ENCODE results near the gene DIRAS1.

The DIRAS1 gene, protein sequence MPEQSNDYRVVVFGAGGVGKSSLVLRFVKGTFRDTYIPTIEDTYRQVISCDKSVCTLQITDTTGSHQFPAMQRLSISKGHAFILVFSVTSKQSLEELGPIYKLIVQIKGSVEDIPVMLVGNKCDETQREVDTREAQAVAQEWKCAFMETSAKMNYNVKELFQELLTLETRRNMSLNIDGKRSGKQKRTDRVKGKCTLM

DNA sequence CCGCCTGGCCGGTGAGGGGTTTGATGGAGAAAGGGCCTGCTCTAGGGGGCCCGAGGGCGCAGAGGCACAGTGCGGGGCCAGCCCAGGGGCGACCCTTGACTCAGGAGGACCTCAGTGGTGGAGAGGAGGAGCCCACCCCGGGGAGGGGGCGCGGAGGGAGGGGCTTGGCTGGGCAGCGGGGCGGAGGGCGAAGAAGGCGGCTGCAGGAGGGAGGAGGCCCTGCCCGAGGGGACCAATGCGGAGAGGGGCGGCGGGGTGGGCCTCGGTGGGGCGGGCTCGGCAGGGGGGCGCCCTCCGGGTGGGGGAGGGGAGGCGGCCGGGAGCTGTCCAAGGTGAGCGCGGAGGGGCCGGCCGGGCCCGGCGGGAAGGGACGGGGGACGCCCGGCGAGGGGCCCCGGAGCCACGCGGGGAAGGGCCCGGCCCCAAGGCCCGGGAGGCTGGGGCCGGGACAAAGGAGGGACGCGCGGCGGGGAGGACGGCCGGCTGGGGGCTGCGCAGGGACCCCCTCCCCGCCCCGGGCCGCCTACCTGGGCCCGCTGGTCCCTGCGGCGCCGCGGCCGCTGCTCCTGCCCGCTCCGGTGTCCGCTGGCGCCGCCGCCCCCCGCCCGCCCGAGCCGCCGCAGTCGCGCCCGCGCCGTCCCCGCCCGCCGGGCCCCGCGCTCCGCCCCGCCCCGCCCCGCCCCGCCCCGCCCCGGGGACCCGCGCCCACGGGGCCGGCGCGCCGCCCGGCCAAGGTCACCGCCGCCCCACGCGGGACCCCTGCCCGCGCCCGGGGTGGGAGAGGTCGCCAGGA is at the start of gene DIRAS1:
TSS of gene DIRAS1 (minus strand) at position 596 of the 793 bp plus-strand sequence. CDS start 3,566 bp downstream, outside the sequence.
- DNase-seq, result no peak

DNA sequence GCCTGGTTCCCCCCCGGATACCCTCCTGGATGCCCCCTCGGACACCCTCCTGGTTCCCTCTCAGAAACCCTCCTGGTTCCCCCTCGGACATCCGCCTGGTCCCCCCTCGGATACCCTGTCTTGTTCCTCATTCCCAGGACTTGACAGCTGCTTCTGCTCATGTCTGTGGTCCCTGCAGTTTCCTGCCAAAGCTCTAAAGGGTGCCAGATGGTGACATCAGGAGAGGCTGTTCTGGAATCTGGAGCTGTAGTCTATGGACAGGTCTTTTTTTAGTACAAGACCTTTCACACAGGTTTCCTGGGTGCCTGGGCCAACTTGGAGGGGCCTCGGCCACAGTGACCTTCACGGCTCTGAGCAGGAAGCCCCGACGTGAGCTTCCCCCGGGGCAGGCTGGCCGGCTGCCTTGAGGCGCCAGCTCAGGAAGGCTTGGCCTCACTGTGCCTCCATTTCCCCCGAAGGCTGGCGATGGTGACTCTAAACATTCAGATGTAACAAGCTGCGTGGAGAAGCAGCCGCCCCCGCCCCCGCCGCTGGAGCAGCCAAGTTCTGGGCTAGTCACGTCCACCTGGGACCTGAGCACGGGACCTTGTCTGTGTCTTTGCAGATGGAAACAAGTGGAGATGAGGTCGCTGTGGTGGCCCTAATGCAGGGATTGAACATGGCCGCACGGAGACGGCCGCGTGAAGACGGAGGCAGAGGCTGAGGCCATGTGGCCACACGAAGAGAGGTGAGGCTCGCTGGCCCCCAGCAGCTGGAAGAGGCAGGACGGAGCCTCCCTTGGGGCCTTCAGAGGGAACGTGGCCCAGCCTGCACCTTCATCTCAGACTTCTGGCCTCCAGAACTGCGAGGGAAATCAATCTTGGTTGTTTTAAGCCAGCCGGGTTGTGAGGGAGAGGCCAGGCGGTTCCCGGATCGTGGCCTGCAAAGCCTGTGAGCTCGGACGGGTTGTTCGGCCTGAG is 49.2 kb upstream of the DIRAS1 start:
- no peak for DNase-seq

GRCh38 chr19:2769218-2769617 is 48.0 kb upstream of the DIRAS1 start:
- no peak for DNase-seq

DNA sequence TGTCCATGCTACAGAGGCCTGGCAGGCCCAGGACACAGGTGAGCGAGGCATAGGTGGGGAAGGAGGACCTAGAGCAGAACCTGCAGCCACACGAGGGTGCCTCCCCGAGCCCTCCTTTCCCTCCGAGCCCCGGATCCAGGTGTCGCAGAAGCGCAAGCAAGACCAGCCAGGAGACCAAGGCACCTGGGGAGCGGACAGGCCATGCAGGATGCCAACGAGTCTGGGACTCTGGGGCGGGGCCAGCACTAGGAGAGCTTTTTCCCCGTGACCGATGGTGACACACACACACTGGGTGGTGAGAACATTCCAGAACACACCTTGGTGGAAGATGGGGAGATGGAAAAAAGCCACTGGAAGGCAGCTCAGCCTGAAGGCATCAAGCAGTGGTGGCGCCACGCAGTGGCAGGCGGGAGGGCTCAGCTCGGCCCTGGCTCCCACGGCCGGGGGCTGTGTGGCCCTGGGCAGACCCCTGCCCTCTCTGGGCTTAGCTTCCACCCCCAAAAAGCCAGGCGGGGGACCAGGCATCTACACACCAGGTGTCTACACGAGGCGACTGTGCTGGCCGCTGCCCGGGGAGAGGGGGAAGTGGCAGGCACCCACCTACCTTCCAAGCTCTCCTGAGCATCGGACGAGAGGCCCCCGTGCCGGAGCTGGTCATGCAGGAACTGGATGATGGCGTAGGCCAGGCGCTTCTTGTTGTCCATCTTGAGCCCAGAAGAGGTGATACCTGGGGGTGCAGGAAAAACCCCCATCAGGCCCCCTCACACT is 47.4 kb upstream of the DIRAS1 start:
- no peak for DNase-seq

- DNase-seq, result no peak
Observed at GRCh38 chr19:2767688-2768087, 46.5 kb upstream of the DIRAS1 start.

DNA sequence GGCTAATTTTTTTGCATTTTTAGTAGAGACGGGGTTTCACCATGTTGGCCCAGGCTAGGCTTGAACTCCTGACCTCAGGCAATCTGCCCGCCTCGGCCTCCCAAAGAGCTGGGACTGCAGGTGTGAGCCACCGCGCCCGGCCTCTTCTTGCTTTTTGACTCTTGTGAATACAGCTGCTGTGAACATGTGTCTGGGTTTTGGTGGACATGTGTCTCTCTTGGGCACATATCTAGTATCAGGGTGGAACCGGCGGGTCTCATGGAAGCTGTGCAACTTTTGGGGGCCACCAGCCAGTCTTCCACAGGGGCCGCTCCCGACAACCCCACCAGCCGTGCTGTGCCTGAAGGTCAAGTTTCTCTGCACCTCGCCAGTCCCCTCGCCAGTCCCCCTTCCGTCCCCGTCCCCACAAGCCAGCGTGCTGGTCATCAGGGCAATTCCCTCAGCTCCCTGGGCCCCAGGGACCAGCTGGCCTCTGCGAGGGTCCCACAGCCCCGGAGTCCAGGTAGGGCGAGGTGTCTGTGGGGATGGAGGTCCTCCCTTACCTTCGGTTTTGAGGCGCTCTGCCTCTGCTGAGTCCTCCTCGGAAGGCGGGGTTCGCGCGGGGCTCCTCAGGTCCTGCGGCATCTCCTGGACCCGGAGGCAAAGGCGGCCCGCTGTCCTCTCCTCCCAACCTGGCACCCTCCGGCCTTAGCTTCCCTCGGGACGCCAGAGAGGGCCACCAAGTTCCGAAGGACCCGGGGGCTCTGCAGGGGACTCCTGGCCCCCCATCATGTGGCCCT is 45.6 kb upstream of the DIRAS1 start:
- DNase-seq, result no peak

DNA sequence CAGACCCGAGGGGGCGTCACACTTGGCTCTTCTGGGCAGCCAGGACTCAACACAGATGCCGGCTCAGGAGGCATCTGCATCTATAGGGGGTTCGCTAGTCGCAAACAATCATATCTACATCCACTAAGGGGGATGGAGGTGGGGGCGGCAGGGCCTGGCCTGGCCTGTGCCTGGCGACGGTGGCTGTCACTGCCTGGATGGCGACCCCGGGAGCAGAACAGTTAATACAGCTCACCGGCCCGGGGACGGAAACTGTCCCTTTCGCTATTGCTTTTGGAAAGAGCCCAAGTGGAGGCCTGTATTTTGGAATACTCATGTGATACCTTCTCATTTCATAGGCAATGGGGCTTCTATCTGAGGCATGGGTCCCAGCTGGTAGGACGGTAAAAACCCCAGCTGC is 44.2 kb upstream of the DIRAS1 start:
- DNase-seq, result no peak

GRCh38 chr19:2764945-2765344 is 43.8 kb upstream of the DIRAS1 start:
- DNase-seq, result no peak

DNA sequence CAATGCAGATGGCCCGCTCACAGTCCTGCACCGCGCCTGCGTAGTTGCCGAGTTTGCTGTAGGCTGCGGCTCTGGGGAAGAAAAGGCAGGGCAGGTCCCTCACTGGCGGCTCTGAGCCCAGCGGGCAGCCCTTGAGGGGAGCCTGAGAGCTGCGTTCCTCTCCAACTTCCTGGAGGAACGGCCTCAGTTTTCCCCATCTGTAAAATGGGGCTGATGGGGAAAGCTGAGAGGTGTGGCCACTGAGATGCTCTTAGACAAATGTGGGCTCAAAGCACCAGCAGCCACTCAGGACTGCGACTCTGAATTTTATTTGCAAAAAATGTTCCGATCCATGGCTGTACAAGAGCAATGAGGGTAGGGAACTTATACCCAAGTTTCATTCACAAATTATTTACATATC is 42.5 kb upstream of the DIRAS1 start:
- no peak for DNase-seq

- DNase-seq, result no peak
Observed at GRCh38 chr19:2762783-2763496, 41.8 kb upstream of the DIRAS1 start.

DNA sequence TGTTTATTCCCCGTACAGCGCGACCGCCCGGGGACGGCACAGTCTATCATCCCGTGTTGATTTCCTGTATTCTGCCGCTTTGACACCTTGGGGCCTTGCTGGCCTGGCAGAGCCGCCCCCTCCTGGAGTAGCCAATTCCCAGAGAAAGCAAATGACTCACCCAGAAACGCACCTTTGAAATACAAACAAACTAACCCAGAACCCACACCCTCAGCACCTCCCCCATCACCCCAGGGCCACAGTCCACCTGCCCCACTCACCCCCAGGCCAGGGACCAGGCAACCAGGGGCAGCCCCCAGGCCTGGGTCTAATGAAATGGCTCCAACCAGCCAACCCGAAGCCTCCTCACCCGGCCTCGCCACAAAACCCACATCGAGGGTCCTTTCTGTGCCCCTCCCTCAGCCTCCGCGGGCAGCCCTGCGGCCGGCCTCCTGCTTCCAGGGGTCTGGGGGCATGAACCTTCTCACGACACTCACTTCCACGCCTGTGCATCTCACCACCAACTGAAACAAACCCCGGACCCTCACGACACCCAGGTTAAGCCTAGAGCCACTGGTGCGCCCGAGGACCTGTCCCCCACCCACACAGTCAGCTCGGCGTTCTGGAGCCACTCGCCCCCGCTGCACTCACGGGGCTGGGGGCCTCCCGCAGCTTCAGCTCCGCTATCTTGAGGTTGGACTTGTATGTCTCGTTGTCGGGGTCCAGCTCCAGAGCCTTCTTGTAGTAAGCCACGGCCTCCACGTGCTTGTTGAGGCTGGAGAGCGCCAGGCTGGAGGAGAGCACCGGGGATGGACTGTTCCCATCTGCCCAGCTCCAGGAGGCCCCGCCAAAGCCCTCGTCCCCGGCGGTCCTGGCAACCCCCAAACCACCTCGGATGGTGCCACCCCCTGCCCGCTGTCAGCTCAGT is 41.0 kb upstream of the DIRAS1 start:
- DNase-seq, result no peak

GRCh38 chr19:2761309-2761677 is 40.1 kb upstream of the DIRAS1 start:
- no peak for DNase-seq

DNA sequence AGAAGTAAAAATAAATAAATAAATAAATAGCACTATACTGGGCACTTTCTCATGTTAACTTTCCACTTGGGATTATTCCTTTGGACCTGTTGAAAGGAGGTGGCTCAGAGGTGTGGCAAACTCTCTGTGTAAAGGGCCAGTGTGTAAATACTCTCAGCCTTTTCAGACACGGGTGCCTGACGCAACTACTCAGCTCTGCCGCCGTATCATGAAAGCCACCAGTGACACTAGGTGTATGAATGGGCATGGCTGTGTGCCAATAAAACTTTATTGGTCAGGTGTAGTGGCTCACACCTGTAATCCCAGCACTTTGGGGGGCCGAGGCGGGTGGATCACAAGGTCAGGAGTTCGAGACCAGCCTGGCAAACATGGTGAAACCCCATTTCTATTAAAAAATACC is 38.8 kb upstream of the DIRAS1 start:
- DNase-seq, result no peak

GRCh38 chr19:2759362-2759761 is 38.2 kb upstream of the DIRAS1 start:
- no peak for DNase-seq

DNA sequence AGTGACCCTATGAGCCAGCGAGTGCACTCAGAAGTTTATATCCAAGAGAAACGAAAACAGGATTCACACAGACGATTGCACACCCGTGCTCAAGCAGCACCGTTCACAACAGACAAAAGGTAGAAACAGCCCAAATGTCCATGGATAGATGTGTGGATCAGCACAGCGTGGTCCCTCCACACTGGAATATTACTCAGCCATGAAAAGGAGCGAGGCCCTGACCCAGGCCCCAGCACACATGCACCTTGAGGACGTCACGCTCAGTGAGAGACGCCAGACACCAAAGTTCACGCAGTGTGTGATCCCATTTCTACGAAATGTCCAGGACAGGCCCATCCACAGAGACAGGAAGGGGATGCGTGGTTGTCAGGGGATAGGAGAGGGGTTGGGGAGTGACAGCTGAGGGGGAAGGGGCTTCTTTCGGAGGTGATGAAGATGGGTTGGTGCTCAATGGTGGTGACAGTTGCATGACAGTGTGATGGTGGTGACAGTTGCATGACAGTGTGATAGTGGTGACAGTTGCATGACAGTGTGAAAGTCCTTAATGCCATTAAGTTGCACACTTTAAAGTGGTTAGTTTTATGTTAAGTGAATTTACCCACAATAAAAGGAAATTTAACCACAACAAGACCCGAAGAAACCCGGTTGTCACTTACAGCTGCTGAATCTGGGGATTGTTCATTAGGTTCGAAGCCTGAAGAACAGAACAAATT is 37.6 kb upstream of the DIRAS1 start:
- no peak for DNase-seq

DNA sequence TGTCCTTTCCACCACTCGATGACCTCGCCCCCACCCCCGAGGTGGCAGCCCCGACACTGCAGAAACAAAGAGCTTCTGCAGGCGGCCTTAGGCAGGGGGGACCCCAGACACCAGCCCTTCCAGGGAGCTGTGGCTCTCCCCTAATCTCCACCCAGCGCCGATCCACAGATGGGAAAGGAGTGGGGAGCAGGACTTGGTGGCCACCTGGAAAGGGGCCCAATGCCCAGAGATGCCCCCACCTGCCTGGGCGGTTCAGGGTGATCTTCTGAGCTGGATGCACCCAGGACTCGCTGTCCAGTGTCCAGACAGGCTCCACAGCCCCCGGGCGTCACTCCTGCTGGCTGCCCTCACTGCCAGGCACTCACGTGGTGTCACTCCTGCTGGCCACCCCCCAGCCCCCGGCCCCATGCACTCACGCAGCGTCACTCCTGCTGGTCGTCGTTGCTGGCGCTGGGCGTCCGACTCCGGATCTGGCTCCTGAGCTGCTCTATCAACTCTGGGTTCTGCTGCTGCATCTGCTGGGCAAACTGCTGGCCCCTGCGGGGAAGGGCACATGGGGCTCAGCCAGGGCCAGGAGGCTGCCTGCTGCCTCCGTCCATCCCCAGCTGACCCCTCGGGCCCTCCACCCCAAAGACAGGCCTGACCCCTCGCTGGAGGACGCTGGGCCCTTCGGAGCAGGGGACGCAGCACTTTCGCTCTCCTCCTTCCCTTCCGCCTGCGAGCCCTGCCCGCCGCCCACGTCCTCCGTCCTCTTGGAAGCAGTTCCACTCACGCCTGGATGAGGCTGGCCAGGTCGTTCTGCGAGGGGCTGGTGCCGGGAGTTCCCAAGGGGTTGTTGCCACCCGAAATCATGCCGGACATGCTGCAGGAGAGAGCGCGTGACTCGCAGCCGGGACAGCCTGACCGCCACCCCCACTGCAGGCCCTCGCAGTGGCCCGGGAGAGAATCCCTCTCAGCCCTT is 36.0 kb upstream of the DIRAS1 start:
- DNase-seq, result no peak

- DNase-seq, result no peak
Observed at GRCh38 chr19:2756477-2756876, 35.3 kb upstream of the DIRAS1 start.

- DNase-seq, result no peak
Observed at GRCh38 chr19:2755811-2756210, 34.6 kb upstream of the DIRAS1 start.

DNA sequence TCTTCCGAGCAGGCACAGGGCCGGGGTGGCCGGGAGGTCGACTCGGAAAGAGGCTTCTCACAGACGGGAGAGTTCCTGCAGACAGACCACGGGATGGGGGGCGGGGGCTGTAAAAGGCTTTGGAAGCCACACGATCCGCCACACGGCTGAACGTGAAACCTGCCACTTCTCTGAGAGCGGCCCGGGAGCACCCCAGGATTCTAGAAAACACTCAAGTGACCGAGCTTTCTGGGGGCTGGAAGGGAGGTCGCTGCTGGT is 34.2 kb upstream of the DIRAS1 start:
- DNase-seq, result no peak

Measured in NCI-H2171 (cell line).